Measurements from ENCODE around the gene COX20. TPM values are rescaled to one million over a fixed set of nuclear protein-coding genes. Genes with fewer than 3 reads are reported as not detected.

The COX20 gene
- total and polyA plus RNA-seq, 2 of the 4 experiments (the other 2 are of a cell fraction): 13.3 to 27.0 TPM

DNA sequence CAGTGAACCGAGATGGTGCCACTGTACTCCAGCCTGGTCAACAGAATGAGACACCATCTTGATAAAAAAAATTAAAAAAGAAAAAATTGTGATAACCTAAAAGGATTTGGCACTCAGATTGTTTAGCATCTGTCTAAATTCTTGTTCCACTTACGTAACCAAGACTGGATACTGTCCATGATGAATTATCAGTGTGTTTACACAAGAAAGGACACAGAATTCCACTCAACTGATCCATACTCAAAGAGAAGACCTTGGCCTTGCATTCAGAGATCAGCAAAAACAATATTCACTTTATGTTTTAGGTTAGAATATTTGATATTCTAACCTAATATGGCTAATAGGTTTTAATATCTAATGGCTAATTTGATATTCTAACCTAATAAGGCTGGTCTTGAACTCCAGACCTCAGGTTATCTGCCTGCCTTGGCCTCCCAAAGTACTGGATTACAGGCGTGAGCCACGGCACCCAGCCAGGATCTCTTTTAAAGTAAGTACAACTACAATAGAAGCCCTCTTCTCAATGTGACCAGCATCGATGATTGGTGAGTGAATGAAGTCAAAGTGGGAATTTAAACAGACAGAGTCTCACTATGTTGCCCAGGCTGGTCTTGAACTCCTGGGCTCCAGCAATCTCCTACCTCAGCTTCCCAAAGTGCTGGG lies 43.1 kb upstream of the COX20 start:
- Histone ChIP-seq H2BK120ac (ENCODE audit: low read depth, low read length) (peak overlapping the region; percentile 3; the same call in 1 of the 2 replicates), H4K5ac (ENCODE audit: low read depth, low read length) (no peak overlapping the region; the same call in 1 of the 2 replicates), H3K18ac (ENCODE audit: low read depth, low read length) (no peak overlapping the region), H3K27ac (ENCODE audit: insufficient read depth, low read length) (peak overlapping the region; percentile 19; the same call in 1 of the 2 replicates), H3K4me3 (ENCODE audit: insufficient read depth, low read depth, low read length) (no peak overlapping the region), H2BK5ac (ENCODE audit: low read depth, low read length, poor library complexity, severe bottlenecking) (no peak overlapping the region), H3K4me2 (ENCODE audit: low read depth, low read length) (no peak overlapping the region), H3K23ac (ENCODE audit: low read depth, low read length) (no peak overlapping the region), H2AK5ac (ENCODE audit: low read depth, low read length) (0 out of 2 replicates have a peak overlapping the region, but pooled peaks have one; percentile 21), H3K79me1 (ENCODE audit: low read depth in 1 of 2, low read length in 2 of 2) (no peaks in the 10 kb centered on the region), H2BK20ac (ENCODE audit: low read depth, low read length) (no peak overlapping the region), H3K14ac (replicated peaks; ENCODE audit: low read depth, low read length) (no peak overlapping the region), H3K36me3 (ENCODE audit: control insufficient read depth, insufficient read depth, low read length) (no peaks in the 10 kb centered on the region), H2AFZ (replicated peaks; ENCODE audit: low read length, poor library complexity) (no peak overlapping the region), H2AK9ac (replicated peaks; ENCODE audit: low read depth, low read length, poor library complexity) (no peak overlapping the region), H3K9me1 (ENCODE audit: insufficient read depth, low read length) (no peaks in the 10 kb centered on the region), H2BK15ac (ENCODE audit: low read depth, low read length) (no peak overlapping the region), H3K27me3 (ENCODE audit: control insufficient read depth, insufficient read depth, low read length) (peaks cover 4% of the 10 kb centered on the region; the same call in 1 of the 2 replicates), H3K4me1 (ENCODE audit: control insufficient read depth, insufficient read depth, low read length) (peaks cover 3% of the 10 kb centered on the region), H4K8ac (ENCODE audit: low read depth in 2 of 2, low read length in 2 of 2) (no peak overlapping the region; a peak in 1 of 4 replicates), H3K9me3 (ENCODE audit: control insufficient read depth, insufficient read depth, low read length) (no peaks in the 10 kb centered on the region), H4K20me1 (ENCODE audit: insufficient read depth, low read length) (no peaks in the 10 kb centered on the region), H3K9ac (ENCODE audit: low read depth, low read length) (no peak overlapping the region), H4K91ac (ENCODE audit: insufficient read depth, low read depth, low read length) (peak overlapping the region; percentile 17; the same call in 1 of the 2 replicates), H3K56ac (ENCODE audit: extremely low read depth, insufficient read depth, low read length) (no peak overlapping the region), H3K4ac (ENCODE audit: low read depth, low read length) (no peak overlapping the region)
- POLR2A ChIA-PET (ENCODE audit: unreplicated experiment): no interaction called here
- intact Hi-C loops (cut with micrococcal nuclease) (no loop called here), in situ Hi-C loops (cut with MboI; ENCODE audit: low sequenced_read_pairs) (no loop called here), dilution Hi-C loops (cut with HindIII; ENCODE audit: low sequenced_read_pairs, unreplicated experiment) (no loop called here)
- CTCF ChIA-PET: no interaction called here
- no CpG with 5 or more reads among the region's 5 CpGs for WGBS, 2 experiments (ENCODE audit: extremely low coverage in 2 of 2, insufficient read length in 1 of 2)
- ATAC-seq (ENCODE audit: low read depth): peak; percentile 77
- no TSS peak for BruUV-seq (replicated peaks)
- peak; percentile 80 for DNase-seq
- TF ChIP-seq CEBPB (IDR thresholded peaks at IDR 0.05; ENCODE audit: low read depth, low read length): peak; percentile 40; the same call in 1 of the 2 replicates
- no peak for TF ChIP-seq RAD21 (IDR thresholded peaks at IDR 0.05; ENCODE audit: low read length)

Data from IMR-90 (cell line).